A673 (cell line): Measurements from ENCODE around the gene CEACAM5. TPM values are rescaled to one million over a fixed set of nuclear protein-coding genes. Genes with fewer than 3 reads are reported as not detected.

ENCODE experiments used
- BruUV-seq: library from RNA; stranded (reverse); fragments of 400-500 nt; replicated peaks from 2 replicates; lab custom pipeline; 2021; lab: Mats Ljungman, UMichigan
- CTCF ChIA-PET: fragments of 300-600 bp; sonication (Branson Sonifier 250); formaldehyde crosslinking; loops from one replicate; lab custom pipeline; 2022; ENCODE audit warnings: antibody characterized with exemption; lab: Charles Lee
- POLR2A ChIA-PET: fragments of 300-600 bp; sonication (Branson Sonifier 250); formaldehyde crosslinking; loops from one replicate; lab custom pipeline; 2022; ENCODE audit warnings: antibody characterized with exemption; ENCODE audit not compliant: low non-redundant PET; lab: Charles Lee
- DNase-seq: peaks from one replicate; pipeline ENCODE4 v3.0.0-alpha.2; 2015; ENCODE audit warnings: low spot score
- H3K27ac ChIP-seq: fragments of 200-600 bp; sonication (generic); 2 replicates; pipeline ENCODE4 v1.5.1; 2016; ENCODE audit warnings: mixed run types, low read depth, mild to moderate bottlenecking, mixed read lengths, antibody characterized with exemption, low read length; ENCODE audit not compliant: poor library complexity, severe bottlenecking
- H3K27me3 ChIP-seq: fragments of 200-600 bp; sonication (generic); replicated peaks from 2 replicates; pipeline ENCODE4 v1.6.1; 2017; ENCODE audit warnings: mixed run types, low read depth, mild to moderate bottlenecking, mixed read lengths, antibody characterized with exemption, low read length; ENCODE audit not compliant: insufficient read depth, poor library complexity
- H3K36me3 ChIP-seq: fragments of 200-600 bp; sonication (generic); 2 replicates; pipeline ENCODE4 v1.6.1; 2016; ENCODE audit warnings: mixed run types, mild to moderate bottlenecking, mixed read lengths, antibody characterized with exemption, low read length; ENCODE audit not compliant: insufficient read depth, poor library complexity, severe bottlenecking
- H3K4me1 ChIP-seq: fragments of 200-600 bp; sonication (generic); 2 replicates; pipeline ENCODE4 v1.6.1; 2017; ENCODE audit warnings: mixed run types, mild to moderate bottlenecking, mixed read lengths, antibody characterized with exemption, low read length; ENCODE audit not compliant: insufficient read depth, poor library complexity, severe bottlenecking
- H3K4me3 ChIP-seq: fragments of 200-600 bp; sonication (generic); 2 replicates; pipeline ENCODE4 v1.5.1; 2016; ENCODE audit warnings: low read depth, mixed run types, mild to moderate bottlenecking, mixed read lengths, low read length; ENCODE audit not compliant: poor library complexity, severe bottlenecking
- H3K9me3 ChIP-seq: fragments of 200-600 bp; sonication (generic); 2 replicates; pipeline ENCODE4 v1.6.1; 2016; ENCODE audit warnings: mixed run types, low read depth, mild to moderate bottlenecking, mixed read lengths, antibody characterized with exemption, low read length; ENCODE audit not compliant: poor library complexity, severe bottlenecking
- EZH2 ChIP-seq: fragments of 200-600 bp; sonication (generic); IDR thresholded peaks from 2 replicates; pipeline ENCODE4 v1.6.1; 2017; ENCODE audit warnings: borderline replicate concordance, low read depth, mild to moderate bottlenecking, mixed read lengths, antibody characterized with exemption, low read length; ENCODE audit not compliant: poor library complexity, severe bottlenecking
- intact Hi-C: fragments of 100-400 bp; cut with micrococcal nuclease; formaldehyde crosslinking; loops from one replicate; pipeline ENCODE4 v1.10.0; 2022; ENCODE audit not compliant: unreplicated experiment
- total RNA-seq: library from RNA; stranded (reverse); gene quantifications from 2 replicates; pipeline ENCODE4 v1.2.3, GENCODE V29; 2021
- TF ChIP-seq, protein P1 (sequence below): fragments of 300-800, 200-600 bp; sonication (generic); conservative IDR thresholded peaks from 2 replicates; pipeline ENCODE4 v1.5.1; 2017; ENCODE audit warnings: low read depth, mild to moderate bottlenecking, antibody characterized with exemption, low read length, moderate library complexity, mixed read lengths

CEACAM5 gene
- total RNA-seq, 1 experiment from 2014 or later: 0.54 TPM

DNA sequence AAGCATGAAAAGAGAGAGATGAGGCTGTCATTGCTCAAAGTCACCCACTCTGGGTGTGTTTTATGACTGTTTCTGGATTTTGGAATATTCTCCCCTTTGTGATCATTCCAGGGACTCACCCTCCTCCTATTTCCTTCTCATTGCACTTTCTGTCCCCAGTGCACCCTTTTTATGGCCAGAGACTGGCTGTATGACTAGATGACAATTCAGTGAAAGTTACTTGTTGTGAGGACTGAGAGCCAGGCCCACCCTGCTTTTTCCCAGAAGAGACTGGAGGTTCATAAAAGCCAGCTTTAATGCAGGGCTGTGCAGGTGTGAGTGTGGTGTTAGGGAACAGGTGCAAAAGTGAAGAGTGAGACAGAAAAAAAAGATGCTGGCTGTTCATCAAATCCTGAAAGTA, 37.7 kb upstream of the CEACAM5 start:
- no peak for DNase-seq
- no TSS peak for BruUV-seq
- Histone ChIP-seq H3K4me3 (no peak overlapping the region), H3K27ac (no peak overlapping the region), H3K4me1 (no peaks in the 10 kb centered on the region), H3K9me3 (peaks cover 11% of the 10 kb centered on the region), H3K36me3 (no peaks in the 10 kb centered on the region), H3K27me3 (peaks cover 34% of the 10 kb centered on the region)
- ChIA-PET POLR2A (no interaction called here), CTCF (no interaction called here)
- TF ChIP-seq EZH2: no peak
- TF ChIP-seq, protein P1, sequence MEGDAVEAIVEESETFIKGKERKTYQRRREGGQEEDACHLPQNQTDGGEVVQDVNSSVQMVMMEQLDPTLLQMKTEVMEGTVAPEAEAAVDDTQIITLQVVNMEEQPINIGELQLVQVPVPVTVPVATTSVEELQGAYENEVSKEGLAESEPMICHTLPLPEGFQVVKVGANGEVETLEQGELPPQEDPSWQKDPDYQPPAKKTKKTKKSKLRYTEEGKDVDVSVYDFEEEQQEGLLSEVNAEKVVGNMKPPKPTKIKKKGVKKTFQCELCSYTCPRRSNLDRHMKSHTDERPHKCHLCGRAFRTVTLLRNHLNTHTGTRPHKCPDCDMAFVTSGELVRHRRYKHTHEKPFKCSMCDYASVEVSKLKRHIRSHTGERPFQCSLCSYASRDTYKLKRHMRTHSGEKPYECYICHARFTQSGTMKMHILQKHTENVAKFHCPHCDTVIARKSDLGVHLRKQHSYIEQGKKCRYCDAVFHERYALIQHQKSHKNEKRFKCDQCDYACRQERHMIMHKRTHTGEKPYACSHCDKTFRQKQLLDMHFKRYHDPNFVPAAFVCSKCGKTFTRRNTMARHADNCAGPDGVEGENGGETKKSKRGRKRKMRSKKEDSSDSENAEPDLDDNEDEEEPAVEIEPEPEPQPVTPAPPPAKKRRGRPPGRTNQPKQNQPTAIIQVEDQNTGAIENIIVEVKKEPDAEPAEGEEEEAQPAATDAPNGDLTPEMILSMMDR: no peak
- intact Hi-C loops: loop anchor here (10.0 kb wide), 1 partner anchor 196 kb away; no protein-coding TSS in a partner anchor

GRCh38 chr19:41671486-41671885, 36.9 kb upstream of the CEACAM5 start:
- BruUV-seq: no TSS peak
- intact Hi-C loops: loop anchor here (10.0 kb wide), 1 partner anchor 197 kb away; no protein-coding TSS in a partner anchor
- DNase-seq: no peak
- Histone ChIP-seq H3K36me3 (no peaks in the 10 kb centered on the region), H3K4me3 (no peak overlapping the region), H3K4me1 (no peaks in the 10 kb centered on the region), H3K27me3 (peaks cover 34% of the 10 kb centered on the region), H3K27ac (no peak overlapping the region), H3K9me3 (peaks cover 5% of the 10 kb centered on the region)
- CTCF ChIA-PET: no interaction called here
- TF ChIP-seq EZH2: no peak
- TF ChIP-seq, protein P1: no peak
- POLR2A ChIA-PET: no interaction called here

DNA sequence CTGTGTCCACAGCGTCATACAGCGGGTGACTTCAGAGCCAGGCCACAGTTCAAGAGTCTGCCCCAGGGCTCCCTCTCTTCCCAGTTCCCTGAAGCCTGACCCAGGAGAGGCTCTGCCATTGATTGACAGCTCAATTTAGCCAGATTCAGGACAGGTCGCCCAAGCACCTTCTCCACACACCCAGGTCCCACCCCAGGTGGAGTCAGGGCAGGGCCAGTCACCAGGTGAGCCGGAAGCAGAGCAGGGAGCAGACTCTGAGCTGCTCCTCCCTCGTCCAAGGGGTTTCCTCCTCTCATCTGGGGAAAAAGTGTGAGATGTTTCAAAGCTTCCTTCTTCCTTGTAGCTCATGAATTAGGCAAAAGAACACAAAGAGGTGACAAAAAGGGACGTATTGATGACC, 26.0 kb upstream of the CEACAM5 start:
- CTCF ChIA-PET: no interaction called here
- Histone ChIP-seq H3K4me1 (no peaks in the 10 kb centered on the region), H3K36me3 (no peaks in the 10 kb centered on the region), H3K4me3 (no peak overlapping the region), H3K27me3 (peaks cover 18% of the 10 kb centered on the region), H3K9me3 (no peaks in the 10 kb centered on the region), H3K27ac (no peak overlapping the region)
- no peak for DNase-seq
- no TSS peak for BruUV-seq
- POLR2A ChIA-PET: no interaction called here
- no peak for TF ChIP-seq EZH2
- TF ChIP-seq, protein P1: no peak
- intact Hi-C loops: no loop called here
